Erythroblast (primary cell): ENCODE measurements around the gene RING1.

Experiments
- GATA1 ChIP-seq: IDR thresholded peaks from 2 replicates; pipeline ENCODE4 v1.6.1; 2011; ENCODE audit warnings: low read depth, mild to moderate bottlenecking, control low read depth, low read length, moderate library complexity
- POLR2A ChIP-seq: IDR thresholded peaks from 2 replicates; pipeline ENCODE4 v1.6.1; 2011; ENCODE audit warnings: mild to moderate bottlenecking, low read length

GRCh38 chr6:33193619-33194018, 14.7 kb upstream of the RING1 start:
- no peak for TF ChIP-seq POLR2A
- no peak for TF ChIP-seq GATA1
